ENCODE data around the gene RAPGEF2. TPM values are rescaled to one million over a fixed set of nuclear protein-coding genes. Genes with fewer than 3 reads are reported as not detected.

Gene RAPGEF2
- total RNA-seq, 1 donor from 2014 or later = 32.4 TPM

DNA sequence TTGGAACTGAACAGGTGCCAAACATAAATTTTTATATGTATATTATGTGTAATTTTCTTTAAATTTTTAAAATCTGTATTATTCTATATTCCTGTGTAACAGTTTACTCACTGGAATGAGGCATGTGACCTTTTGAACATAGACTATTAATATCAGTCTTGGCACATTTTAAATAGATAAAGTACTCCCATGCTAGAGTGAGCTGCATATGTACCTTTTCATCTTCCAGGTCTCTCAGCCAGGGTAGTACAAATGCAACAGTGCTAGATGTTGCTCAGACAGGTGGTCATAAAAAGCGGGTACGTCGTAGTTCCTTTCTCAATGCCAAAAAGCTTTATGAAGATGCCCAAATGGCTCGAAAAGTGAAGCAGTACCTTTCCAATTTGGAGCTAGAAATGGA is 242.0 kb downstream of the RAPGEF2 start:
- intact Hi-C loops (cut with DNase I) = no loop called here
- Histone ChIP-seq H3K4me1 (no peaks in the 10 kb centered on the region), H3K4me3 (no peak overlapping the region), H3K27ac (no peak overlapping the region), H3K36me3 (peaks cover 0 to 66% of the 10 kb centered on the region in 2 donors), H3K27me3 (no peaks in the 10 kb centered on the region), H3K9me3 (no peaks in the 10 kb centered on the region)
- TF ChIP-seq, protein P1, sequence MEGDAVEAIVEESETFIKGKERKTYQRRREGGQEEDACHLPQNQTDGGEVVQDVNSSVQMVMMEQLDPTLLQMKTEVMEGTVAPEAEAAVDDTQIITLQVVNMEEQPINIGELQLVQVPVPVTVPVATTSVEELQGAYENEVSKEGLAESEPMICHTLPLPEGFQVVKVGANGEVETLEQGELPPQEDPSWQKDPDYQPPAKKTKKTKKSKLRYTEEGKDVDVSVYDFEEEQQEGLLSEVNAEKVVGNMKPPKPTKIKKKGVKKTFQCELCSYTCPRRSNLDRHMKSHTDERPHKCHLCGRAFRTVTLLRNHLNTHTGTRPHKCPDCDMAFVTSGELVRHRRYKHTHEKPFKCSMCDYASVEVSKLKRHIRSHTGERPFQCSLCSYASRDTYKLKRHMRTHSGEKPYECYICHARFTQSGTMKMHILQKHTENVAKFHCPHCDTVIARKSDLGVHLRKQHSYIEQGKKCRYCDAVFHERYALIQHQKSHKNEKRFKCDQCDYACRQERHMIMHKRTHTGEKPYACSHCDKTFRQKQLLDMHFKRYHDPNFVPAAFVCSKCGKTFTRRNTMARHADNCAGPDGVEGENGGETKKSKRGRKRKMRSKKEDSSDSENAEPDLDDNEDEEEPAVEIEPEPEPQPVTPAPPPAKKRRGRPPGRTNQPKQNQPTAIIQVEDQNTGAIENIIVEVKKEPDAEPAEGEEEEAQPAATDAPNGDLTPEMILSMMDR (IDR thresholded peaks at IDR 0.05) = no peak
- TF ChIP-seq POLR2A (IDR thresholded peaks at IDR 0.05) (no peak), POLR2AphosphoS5 (IDR thresholded peaks at IDR 0.05; ENCODE audit: insufficient read depth in 1 of 2, low read depth in 1 of 2) (no peak)
- no peak for DNase-seq (ENCODE audit: extremely low spot score in 2 of 2)

DNA sequence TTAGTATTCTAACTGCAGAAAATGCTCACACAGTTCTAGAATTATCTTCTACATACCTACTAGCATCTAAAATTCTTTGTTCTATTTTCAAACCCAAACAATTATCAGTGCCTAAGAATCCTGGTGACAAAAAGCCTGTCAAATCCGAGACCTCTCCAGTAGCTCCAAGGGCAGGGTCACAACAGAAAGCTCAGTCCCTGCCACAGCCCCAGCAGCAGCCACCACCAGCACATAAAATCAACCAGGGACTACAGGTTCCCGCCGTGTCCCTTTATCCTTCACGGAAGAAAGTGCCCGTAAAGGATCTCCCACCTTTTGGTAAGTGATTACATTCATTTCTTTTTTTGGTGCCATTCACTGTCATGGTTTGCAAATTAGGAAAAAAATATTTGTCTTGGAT is 243.8 kb downstream of the RAPGEF2 start:
- no peak overlapping the region for H3K4me3 ChIP-seq
- no peaks in the 10 kb centered on the region for H3K4me1 ChIP-seq
- H3K27me3 ChIP-seq = no peaks in the 10 kb centered on the region
- DNase-seq (ENCODE audit: extremely low spot score in 2 of 2) = no peak
- TF ChIP-seq, protein P1 (IDR thresholded peaks at IDR 0.05) = no peak
- TF ChIP-seq POLR2A (IDR thresholded peaks at IDR 0.05) = no peak
- TF ChIP-seq POLR2AphosphoS5 (IDR thresholded peaks at IDR 0.05; ENCODE audit: insufficient read depth in 1 of 2, low read depth in 1 of 2) = no peak
- peaks cover 0 to 73% of the 10 kb centered on the region in 2 donors for H3K36me3 ChIP-seq
- no peaks in the 10 kb centered on the region for H3K9me3 ChIP-seq
- intact Hi-C loops (cut with DNase I) = no loop called here
- H3K27ac ChIP-seq = no peak overlapping the region

DNA sequence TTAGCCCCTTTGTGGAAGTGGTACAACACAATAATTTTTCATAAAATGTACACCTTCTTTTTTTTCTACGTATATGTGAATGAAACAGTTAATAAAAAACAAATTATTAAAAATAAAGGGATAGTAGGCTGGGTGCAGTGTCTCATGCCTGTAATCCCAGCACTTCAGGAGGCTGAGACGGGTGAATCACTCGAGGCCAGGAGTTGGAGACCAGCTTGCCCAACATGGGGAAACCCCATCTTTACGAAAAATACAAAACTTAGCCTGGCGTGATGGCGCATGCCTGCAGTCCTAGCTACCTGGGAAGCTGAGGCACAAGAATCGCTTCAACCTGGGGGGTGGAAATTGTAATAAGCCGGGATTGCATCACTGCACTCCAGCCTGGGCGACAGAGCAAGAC is 244.9 kb downstream of the RAPGEF2 start:
- DNase-seq (ENCODE audit: extremely low spot score in 2 of 2) = no peak
- Histone ChIP-seq H3K36me3 (peaks cover 0 to 79% of the 10 kb centered on the region in 2 donors), H3K4me1 (no peaks in the 10 kb centered on the region), H3K9me3 (no peaks in the 10 kb centered on the region), H3K4me3 (no peak overlapping the region), H3K27ac (no peak overlapping the region), H3K27me3 (no peaks in the 10 kb centered on the region)
- TF ChIP-seq, protein P1 (IDR thresholded peaks at IDR 0.05) = no peak
- TF ChIP-seq POLR2AphosphoS5 (IDR thresholded peaks at IDR 0.05; ENCODE audit: insufficient read depth in 1 of 2, low read depth in 1 of 2) (no peak), POLR2A (IDR thresholded peaks at IDR 0.05) (no peak)
- intact Hi-C loops (cut with DNase I) = no loop called here

DNA sequence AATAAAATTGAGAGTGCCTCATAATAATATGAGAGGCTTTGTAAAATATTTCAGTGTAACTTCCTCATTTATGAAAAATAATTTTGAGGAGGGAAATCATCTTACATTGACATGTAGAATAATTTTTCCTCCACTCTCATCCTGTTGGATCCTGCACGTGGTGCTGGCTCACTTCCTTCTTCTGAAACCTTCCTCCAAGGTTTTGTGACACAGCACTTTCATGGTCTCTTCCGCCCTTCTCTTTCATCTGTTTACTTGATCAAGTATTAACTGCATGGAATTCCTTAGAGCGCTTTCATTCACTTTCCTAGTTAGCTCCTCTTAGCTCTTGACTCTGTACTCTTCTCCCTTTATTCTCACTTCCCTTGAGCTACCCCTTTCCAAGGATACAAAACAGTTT is 246.5 kb downstream of the RAPGEF2 start:
- no peaks in the 10 kb centered on the region for H3K9me3 ChIP-seq
- intact Hi-C loops (cut with DNase I) = no loop called here

GRCh38 chr4:159352609-159353008 is 249.7 kb downstream of the RAPGEF2 start:
- Histone ChIP-seq H3K9me3 (no peaks in the 10 kb centered on the region), H3K4me3 (no peak overlapping the region), H3K27ac (no peak overlapping the region), H3K4me1 (no peaks in the 10 kb centered on the region), H3K27me3 (no peaks in the 10 kb centered on the region), H3K36me3 (peaks cover 0 to 56% of the 10 kb centered on the region in 2 donors)
- TF ChIP-seq, protein P1 (IDR thresholded peaks at IDR 0.05) = no peak
- no peak for TF ChIP-seq POLR2AphosphoS5 (IDR thresholded peaks at IDR 0.05; ENCODE audit: insufficient read depth in 1 of 2, low read depth in 1 of 2)
- TF ChIP-seq POLR2A (IDR thresholded peaks at IDR 0.05) = no peak
- intact Hi-C loops (cut with DNase I) = no loop called here
- no peak for DNase-seq (ENCODE audit: extremely low spot score in 2 of 2)

More for the DNA sequence above, 246.5 kb downstream of the RAPGEF2 start:
- Histone ChIP-seq H3K4me1 (no peaks in the 10 kb centered on the region), H3K27ac (no peak overlapping the region), H3K27me3 (no peaks in the 10 kb centered on the region), H3K36me3 (peaks cover 0 to 77% of the 10 kb centered on the region in 2 donors), H3K4me3 (no peak overlapping the region)
- no peak for DNase-seq (ENCODE audit: extremely low spot score in 2 of 2)
- TF ChIP-seq POLR2A (IDR thresholded peaks at IDR 0.05) = no peak
- TF ChIP-seq POLR2AphosphoS5 (IDR thresholded peaks at IDR 0.05; ENCODE audit: insufficient read depth in 1 of 2, low read depth in 1 of 2) = no peak
- TF ChIP-seq, protein P1 (IDR thresholded peaks at IDR 0.05) = no peak
